Astrocyte (in vitro differentiated cells and primary cell): ENCODE results near the gene RNF14.

Experiments used
- CTCF ChIP-seq: IDR thresholded peaks from 2 replicates; pipeline ENCODE4 v1.5.1; 2011; ENCODE audit warnings: low read depth, mild to moderate bottlenecking, inconsistent platforms, low read length, moderate library complexity; ENCODE audit not compliant: insufficient read depth
- EZH2 ChIP-seq: IDR thresholded peaks from 2 replicates; pipeline ENCODE4 v1.6.1; 2012; ENCODE audit warnings: mild to moderate bottlenecking, low read length, inconsistent platforms; ENCODE audit not compliant: insufficient read depth

GRCh38 chr5:142023836-142024235 lies 54.9 kb downstream of the RNF14 start:
- TF ChIP-seq CTCF (no peak), EZH2 (no peak)
